ENCODE measurements around the gene TMEM107. TPM values are rescaled to one million over a fixed set of nuclear protein-coding genes. Genes with fewer than 3 reads are reported as not detected.

The TMEM107 gene
- 10 to 100 TPM; 12.7 to 21.7 (median 15.5) TPM for total RNA-seq

DNA sequence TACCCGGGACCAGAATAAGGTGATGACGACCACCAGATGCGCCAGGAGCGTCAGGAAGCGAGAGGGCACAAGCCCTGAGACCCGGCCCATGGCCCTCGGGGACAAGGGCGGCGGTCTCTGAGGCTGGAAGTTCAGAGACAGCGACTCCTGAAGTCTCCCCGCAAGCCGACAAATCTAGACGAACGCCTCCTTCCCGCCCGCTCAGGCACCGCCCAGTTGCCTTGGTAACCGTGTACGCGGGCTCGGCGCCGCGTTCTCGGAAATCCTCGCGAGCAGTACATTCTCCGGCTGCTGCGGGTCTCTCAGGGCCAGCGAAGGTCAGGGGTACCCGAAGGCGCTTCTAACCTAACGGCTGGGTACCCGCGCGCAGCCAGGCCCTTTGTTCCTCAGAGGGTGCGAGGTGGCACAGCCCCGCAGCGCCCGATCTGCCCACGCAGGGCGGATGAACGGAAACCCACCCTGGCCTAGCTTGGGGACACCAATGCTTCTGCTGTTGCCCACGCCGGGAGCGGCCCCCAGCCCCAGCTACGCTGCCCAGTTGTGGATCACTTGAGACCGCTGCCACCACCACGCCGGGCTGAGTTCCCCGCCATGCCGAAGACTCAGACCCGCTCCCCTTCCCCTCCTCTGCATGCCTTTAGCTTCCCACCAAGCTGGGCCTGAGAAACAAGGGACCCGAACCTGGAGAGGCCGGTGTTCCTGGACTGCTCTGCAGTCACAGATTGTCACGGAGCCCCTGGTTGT is at the start of gene TMEM107:
TSS of gene TMEM107 (minus strand) at position 184 of the 744 bp plus-strand sequence. CDS start at position 90, 94 bp downstream.
- no peaks in the 10 kb centered on the region for H3K36me3 ChIP-seq
- 0% methylated on average over 8 to 10 of the region's 56 CpGs for WGBS, 2 donors

DNA sequence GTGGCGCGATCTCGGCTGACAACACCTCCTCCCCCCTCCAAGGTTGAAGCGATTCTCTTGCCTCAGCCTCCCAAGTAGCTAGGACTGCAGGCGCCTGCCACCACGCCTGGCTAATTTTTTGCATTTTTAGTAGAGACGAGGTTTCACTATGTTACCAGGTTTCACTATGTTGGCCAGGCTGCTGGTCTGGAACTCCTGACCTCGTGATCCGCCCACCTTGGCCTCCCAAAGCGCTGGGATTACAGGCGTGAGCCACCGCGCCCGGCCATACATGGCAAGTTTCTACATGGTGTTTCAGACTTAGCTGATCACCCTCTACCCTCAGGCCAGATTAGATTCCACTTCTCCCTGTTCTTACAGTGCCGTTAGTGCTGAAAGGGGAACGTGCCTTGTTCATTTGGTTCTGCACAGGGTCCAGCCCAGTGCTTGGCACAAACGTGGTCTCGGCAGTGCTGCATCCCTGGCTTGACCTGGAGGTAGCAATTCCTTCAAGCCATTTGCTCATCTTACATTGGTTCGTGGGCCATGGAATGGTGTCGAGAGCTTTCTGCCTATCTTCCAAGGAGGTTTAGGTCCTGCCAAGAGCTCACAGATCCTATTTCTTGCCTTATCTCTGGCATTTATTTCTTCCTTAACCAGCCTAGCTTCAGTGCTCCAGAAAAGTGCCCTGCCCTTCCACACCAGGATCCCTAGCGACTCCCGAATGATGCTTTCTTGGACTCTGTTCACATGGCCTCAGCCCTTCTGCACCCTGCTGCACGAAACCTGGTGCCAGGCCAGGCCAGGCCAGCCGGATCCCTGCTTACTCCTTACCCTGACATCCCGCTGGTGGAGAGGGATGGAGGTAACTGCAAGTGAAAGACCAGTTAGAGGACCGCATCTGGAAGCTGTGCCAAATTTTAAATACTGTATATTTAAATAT is 49.0 kb upstream of the TMEM107 start:
- DNase-seq = no peak
- Histone ChIP-seq H3K27me3 (no peaks in the 10 kb centered on the region), H3K4me1 (peaks cover 5 to 61% (median 17%) of the 10 kb centered on the region in 3 donors), H3K27ac (peak overlapping the region in 1 of 4 donors; percentile 77), H3K9me3 (no peaks in the 10 kb centered on the region), H3K4me3 (no peak overlapping the region), H3K36me3 (peaks cover 0 to 31% (median 24%) of the 10 kb centered on the region in 3 donors)
- intact Hi-C loops (cut with DNase I) = no loop called here
- no peak for TF ChIP-seq POLR2A (IDR thresholded peaks at IDR 0.05)
- WGBS, 2 donors = 67 to 80% methylated on average over 23 to 25 of the region's 26 CpGs

More for the DNA sequence above, at the start of gene TMEM107:
- peaks cover 21 to 44% (median 32%) of the 10 kb centered on the region in 3 donors for H3K4me1 ChIP-seq
- H3K4me3 ChIP-seq = peak within 1 kb of the TSS; percentile 60 to 85 (median 67)
- peak within 1 kb of the TSS; percentile 85 to 96 (median 88) for H3K27ac ChIP-seq
- intact Hi-C loops (cut with DNase I) = no loop called here
- H3K9me3 ChIP-seq = no peaks in the 10 kb centered on the region
- TF ChIP-seq POLR2A (IDR thresholded peaks at IDR 0.05) = peak in 1 of 4 donors; percentile 72
- TF ChIP-seq, protein P1, sequence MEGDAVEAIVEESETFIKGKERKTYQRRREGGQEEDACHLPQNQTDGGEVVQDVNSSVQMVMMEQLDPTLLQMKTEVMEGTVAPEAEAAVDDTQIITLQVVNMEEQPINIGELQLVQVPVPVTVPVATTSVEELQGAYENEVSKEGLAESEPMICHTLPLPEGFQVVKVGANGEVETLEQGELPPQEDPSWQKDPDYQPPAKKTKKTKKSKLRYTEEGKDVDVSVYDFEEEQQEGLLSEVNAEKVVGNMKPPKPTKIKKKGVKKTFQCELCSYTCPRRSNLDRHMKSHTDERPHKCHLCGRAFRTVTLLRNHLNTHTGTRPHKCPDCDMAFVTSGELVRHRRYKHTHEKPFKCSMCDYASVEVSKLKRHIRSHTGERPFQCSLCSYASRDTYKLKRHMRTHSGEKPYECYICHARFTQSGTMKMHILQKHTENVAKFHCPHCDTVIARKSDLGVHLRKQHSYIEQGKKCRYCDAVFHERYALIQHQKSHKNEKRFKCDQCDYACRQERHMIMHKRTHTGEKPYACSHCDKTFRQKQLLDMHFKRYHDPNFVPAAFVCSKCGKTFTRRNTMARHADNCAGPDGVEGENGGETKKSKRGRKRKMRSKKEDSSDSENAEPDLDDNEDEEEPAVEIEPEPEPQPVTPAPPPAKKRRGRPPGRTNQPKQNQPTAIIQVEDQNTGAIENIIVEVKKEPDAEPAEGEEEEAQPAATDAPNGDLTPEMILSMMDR (IDR thresholded peaks at IDR 0.05) = no peak
- no peaks in the 10 kb centered on the region for H3K27me3 ChIP-seq
- no peak for DNase-seq

DNA sequence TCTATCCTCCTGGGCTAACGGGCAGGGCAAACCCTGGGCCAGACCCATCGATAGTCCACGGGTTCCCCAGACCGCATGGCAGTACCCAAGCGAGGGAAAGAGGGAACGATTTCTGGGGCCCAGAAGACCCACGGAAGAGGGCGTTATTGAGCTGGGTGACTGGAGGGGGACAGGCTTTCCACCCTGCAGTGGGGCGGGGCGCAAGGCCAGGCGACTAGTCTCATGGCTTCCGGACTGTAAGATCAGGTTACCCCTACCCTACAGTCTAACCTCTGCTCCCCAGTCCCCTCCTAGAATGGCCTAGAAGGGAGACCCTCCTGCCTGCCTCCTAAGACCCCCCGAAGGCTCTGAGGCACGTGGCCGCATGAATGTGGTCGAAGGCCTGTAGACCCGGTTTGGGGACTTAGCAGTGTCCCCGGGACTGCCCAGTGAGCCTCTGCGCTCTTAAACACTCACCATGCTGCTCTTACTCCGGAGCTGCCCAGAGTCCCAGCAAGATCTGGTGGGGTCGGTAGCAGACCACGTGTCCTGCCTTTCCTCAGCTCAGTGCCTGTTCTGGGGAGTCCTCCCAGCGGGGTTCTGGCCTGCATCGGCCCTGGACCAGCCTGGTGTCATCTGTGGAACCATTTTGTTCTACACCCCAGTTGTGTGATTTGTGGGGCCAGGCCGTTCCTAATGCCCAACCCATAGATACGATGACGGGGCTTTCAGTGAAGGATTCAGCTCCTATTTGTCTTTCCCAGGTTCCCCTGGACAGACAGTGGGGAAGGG is 47.4 kb upstream of the TMEM107 start:
- no peaks in the 10 kb centered on the region for H3K9me3 ChIP-seq
- no peak for TF ChIP-seq POLR2A (IDR thresholded peaks at IDR 0.05)
- TF ChIP-seq, protein P1 (IDR thresholded peaks at IDR 0.05) = peak in 2 of 6 experiments; percentile 1 to 22
- peak overlapping the region; percentile 96 to 100 (median 98) for H3K27ac ChIP-seq
- DNase-seq = no peak
- WGBS, 2 donors = 2 to 11% methylated on average over 9 of the region's 27 CpGs
- H3K36me3 ChIP-seq = peaks cover 0 to 15% (median 8%) of the 10 kb centered on the region in 3 donors
- peak overlapping the region; percentile 55 to 85 (median 71) for H3K4me3 ChIP-seq
- intact Hi-C loops (cut with DNase I) = no loop called here
- no peaks in the 10 kb centered on the region for H3K27me3 ChIP-seq
- H3K4me1 ChIP-seq = peaks cover 5 to 64% (median 17%) of the 10 kb centered on the region in 3 donors

DNA sequence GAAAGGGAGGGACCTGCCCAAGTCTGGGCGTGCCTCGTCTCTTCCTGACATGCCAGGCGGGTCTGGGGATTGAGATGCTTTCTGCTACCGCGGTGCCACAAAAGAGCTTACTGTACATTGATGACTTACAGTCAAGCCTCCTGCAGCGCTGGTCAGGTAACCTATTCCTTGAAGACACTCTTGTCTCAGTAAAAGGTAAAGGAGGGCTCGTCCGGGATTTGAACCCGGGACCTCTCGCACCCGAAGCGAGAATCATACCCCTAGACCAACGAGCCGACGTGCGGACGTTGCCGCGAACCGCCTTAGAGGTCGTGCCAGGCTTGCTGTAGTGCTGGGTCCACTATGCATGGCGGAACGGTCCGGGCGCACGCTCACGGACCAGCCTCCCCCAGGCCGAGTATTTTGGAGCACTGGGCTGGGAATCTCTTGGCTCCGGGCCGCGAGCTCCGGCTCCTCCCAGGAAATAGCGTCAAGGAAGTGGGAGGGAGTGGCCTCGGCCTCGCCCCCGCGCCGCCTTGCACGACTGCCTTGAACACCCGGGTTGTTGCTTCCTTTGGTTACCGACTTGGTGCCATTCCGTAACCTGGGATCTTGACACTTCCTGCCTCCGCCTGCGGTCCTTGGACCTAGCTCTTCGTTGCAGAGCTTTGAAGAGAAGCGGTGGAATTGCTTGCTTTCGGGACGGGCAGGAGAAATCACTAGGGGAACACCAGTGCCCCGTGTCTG is 46.6 kb upstream of the TMEM107 start:
- DNase-seq = peak; percentile 60
- 0% methylated on average over 13 to 39 of the region's 49 CpGs for WGBS, 2 donors
- peak overlapping the region; percentile 55 to 85 (median 71) for H3K4me3 ChIP-seq
- peaks cover 0 to 8% (median under 1%) of the 10 kb centered on the region in 3 donors for H3K36me3 ChIP-seq
- H3K27me3 ChIP-seq = no peaks in the 10 kb centered on the region
- TF ChIP-seq POLR2A (IDR thresholded peaks at IDR 0.05) = peak in 2 of 4 donors; percentile 63 to 90
- TF ChIP-seq, protein P1 (IDR thresholded peaks at IDR 0.05) = peak in 1 of 6 experiments; percentile 3
- intact Hi-C loops (cut with DNase I) = no loop called here
- peak overlapping the region; percentile 96 to 100 (median 98) for H3K27ac ChIP-seq
- H3K9me3 ChIP-seq = no peaks in the 10 kb centered on the region
- H3K4me1 ChIP-seq = peaks cover 5 to 64% (median 17%) of the 10 kb centered on the region in 3 donors

Data from esophagus squamous epithelium (tissue), 5 donors.